ENCODE data around the gene PFDN1.
A peak's percentile ranks its signal among the peaks of the same experiment; 100 is the strongest.

The PFDN1 gene

DNA sequence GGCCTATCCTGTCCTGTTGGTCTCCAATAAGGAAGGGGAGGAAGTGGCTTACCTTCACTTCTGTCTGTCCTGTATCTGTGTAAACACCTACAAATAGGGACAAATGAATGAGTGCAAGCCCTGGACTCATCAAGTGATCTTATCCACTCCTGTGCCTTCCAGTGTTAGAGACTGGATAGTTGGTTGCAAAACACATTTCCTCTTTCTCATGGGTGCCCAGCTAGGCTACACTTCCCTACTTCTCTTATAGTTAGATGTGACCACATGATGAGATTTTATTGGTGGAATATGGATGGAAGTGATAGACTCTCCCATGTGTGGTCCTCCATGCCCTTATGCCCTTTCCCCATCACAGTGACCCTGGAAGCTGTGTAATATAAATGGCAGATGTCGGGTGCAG is 16.9 kb upstream of the PFDN1 start:
- no peaks in the 10 kb centered on the region for H3K9me3 Mint-ChIP-seq
- no peak for DNase-seq
- peaks cover 8% of the 10 kb centered on the region for H3K4me1 Mint-ChIP-seq (ENCODE audit: low read depth)
- H3K36me3 Mint-ChIP-seq (ENCODE audit: low read depth): no peaks in the 10 kb centered on the region
- H3K27me3 Mint-ChIP-seq: no peaks in the 10 kb centered on the region
- H3K27ac Mint-ChIP-seq: no peak overlapping the region
- no peak overlapping the region for H3K4me3 Mint-ChIP-seq

GRCh38 chr5:140318792-140319191 is 15.9 kb upstream of the PFDN1 start:
- H3K27ac Mint-ChIP-seq: no peak overlapping the region
- no peak overlapping the region for H3K4me3 Mint-ChIP-seq
- no peaks in the 10 kb centered on the region for H3K27me3 Mint-ChIP-seq
- H3K9me3 Mint-ChIP-seq: no peaks in the 10 kb centered on the region
- H3K36me3 Mint-ChIP-seq (ENCODE audit: low read depth): no peaks in the 10 kb centered on the region
- H3K4me1 Mint-ChIP-seq (ENCODE audit: low read depth): no peaks in the 10 kb centered on the region
- no peak for DNase-seq

DNA sequence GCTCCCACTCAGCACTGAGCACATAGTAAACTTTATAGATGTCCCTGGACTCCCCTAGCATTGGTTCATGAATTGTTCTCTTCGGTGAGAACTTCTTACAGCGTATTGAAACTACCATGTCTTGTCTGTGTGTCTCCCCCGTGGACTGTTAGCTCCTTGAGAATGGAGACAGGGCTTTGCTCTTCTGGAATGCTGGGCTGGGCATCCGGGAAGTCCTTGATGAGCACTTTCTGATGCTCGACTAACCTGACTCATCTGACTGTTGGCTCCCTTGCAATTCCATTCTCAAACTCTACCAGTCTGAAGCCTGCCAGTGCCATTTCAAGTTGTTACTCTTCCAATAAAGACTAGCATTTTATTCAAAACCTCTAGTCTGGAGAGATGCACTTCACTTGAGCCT is 15.0 kb upstream of the PFDN1 start:
- Mint-ChIP-seq H3K9me3 (no peaks in the 10 kb centered on the region), H3K27me3 (no peaks in the 10 kb centered on the region), H3K4me1 (ENCODE audit: low read depth) (no peaks in the 10 kb centered on the region), H3K27ac (no peak overlapping the region), H3K36me3 (ENCODE audit: low read depth) (no peaks in the 10 kb centered on the region), H3K4me3 (no peak overlapping the region)
- no peak for DNase-seq

GRCh38 chr5:140312791-140313189 is 9.9 kb upstream of the PFDN1 start:
- Mint-ChIP-seq H3K9me3 (no peaks in the 10 kb centered on the region), H3K4me3 (no peak overlapping the region), H3K27me3 (no peaks in the 10 kb centered on the region), H3K36me3 (ENCODE audit: low read depth) (no peaks in the 10 kb centered on the region), H3K27ac (no peak overlapping the region), H3K4me1 (ENCODE audit: low read depth) (peaks cover 4% of the 10 kb centered on the region)
- no peak for DNase-seq

GRCh38 chr5:140312067-140312790 is 9.3 kb upstream of the PFDN1 start:
- peaks cover 4% of the 10 kb centered on the region for H3K4me1 Mint-ChIP-seq (ENCODE audit: low read depth)
- DNase-seq: no peak
- H3K27ac Mint-ChIP-seq: no peak overlapping the region
- no peaks in the 10 kb centered on the region for H3K9me3 Mint-ChIP-seq
- H3K36me3 Mint-ChIP-seq (ENCODE audit: low read depth): no peaks in the 10 kb centered on the region
- H3K27me3 Mint-ChIP-seq: no peaks in the 10 kb centered on the region
- H3K4me3 Mint-ChIP-seq: no peak overlapping the region

DNA sequence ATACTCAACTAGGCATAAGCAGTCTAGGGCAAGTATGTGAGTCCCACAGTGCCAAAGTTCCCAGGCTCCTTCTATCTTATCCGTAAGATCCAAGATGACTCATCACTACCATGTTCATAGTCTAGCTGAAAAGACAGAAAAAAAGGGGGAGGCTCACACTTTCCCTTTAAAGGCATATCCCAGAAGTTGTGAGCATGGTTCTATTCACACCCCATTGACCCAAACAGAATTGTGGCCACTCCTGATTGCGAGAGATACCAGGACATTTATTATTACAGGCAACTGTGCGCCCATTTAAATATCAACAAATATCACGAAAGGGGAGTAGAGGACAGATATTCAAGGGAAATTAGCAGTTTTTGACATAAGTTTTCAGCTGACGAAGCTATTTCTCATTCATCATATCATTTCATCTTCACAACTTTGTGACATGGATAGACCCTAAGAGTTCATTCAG is 8.1 kb upstream of the PFDN1 start:
- DNase-seq: no peak
- no peak overlapping the region for H3K27ac Mint-ChIP-seq
- H3K36me3 Mint-ChIP-seq (ENCODE audit: low read depth): no peaks in the 10 kb centered on the region
- no peaks in the 10 kb centered on the region for H3K27me3 Mint-ChIP-seq
- H3K4me3 Mint-ChIP-seq: no peak overlapping the region
- no peaks in the 10 kb centered on the region for H3K9me3 Mint-ChIP-seq
- H3K4me1 Mint-ChIP-seq (ENCODE audit: low read depth): peaks cover 4% of the 10 kb centered on the region

DNA sequence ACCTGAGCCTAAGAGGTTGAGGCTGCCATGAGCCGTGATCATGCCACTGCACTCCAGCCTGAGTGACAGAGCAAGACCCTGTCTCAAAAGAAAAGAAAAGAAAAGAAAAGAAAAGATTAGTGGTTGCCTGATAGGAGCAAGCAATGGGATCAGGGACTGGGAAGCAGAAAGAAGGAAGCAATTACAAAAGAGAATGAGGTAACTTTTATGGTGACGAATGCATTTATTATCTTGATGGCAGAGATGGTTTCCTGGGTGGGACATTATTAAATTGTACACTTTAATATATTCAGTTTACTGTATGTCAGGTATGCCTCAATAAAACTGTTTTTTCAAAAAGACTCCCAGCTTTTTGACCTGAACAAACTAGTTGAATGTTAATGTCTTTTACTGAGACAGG is 7.5 kb upstream of the PFDN1 start:
- H3K4me3 Mint-ChIP-seq: no peak overlapping the region

DNA sequence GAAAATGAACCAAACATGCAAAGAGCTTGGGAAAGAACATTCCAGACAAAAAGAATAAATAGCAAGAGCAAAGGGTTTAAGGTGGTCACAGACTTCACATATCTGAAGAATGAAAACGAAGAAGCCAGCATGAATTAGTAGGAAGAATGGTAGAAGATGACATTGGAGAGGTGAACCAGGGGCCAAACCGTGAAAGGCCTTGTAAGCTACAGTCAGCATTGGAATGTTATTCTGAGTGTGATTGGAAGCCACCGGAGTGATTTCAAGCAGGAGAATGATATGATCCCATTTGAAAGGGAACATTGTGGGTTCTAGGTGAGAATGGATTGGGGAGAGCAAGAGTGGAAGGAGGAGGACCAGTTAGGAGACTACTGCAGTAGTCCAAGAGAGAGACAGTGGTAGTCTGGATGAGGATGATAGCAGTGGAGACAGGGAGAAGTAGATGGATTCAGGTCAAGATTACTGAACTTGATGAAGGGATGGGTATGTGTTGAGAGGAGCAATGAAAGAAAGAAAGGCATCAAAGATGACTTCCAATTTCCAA is 6.9 kb upstream of the PFDN1 start:
- no peaks in the 10 kb centered on the region for H3K36me3 Mint-ChIP-seq (ENCODE audit: low read depth)

More for the DNA sequence above, 7.5 kb upstream of the PFDN1 start:
- no peak overlapping the region for H3K27ac Mint-ChIP-seq
- no peaks in the 10 kb centered on the region for H3K9me3 Mint-ChIP-seq
- H3K4me1 Mint-ChIP-seq (ENCODE audit: low read depth): peaks cover 4% of the 10 kb centered on the region
- no peaks in the 10 kb centered on the region for H3K36me3 Mint-ChIP-seq (ENCODE audit: low read depth)
- no peak for DNase-seq
- H3K27me3 Mint-ChIP-seq: no peaks in the 10 kb centered on the region

DNA sequence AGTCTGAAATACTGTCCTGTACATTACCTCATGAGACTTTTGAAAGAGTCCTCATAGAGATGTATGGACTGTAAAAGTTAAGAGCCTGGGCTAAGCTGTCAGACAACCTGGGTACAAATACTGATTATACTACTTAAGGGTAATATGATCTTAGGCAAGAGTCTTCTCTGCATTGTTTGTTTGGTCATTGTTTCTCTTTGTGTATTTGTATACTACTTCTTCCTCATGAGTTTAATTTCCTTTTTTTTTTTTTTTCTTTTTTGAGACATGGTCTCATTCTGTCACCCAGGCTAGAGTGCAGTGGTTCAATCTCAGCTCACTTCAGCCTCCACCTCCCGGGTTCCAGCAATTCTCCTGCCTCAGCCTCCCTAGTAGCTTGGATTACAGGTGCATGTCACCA is 2.6 kb upstream of the PFDN1 start:
- Mint-ChIP-seq H3K4me3 (no peak overlapping the region), H3K27ac (no peak overlapping the region), H3K27me3 (no peaks in the 10 kb centered on the region), H3K9me3 (no peaks in the 10 kb centered on the region), H3K4me1 (ENCODE audit: low read depth) (peaks cover 23% of the 10 kb centered on the region), H3K36me3 (ENCODE audit: low read depth) (peaks cover 13% of the 10 kb centered on the region)
- DNase-seq: no peak

More for the DNA sequence above, 6.9 kb upstream of the PFDN1 start:
- H3K4me3 Mint-ChIP-seq: no peak overlapping the region
- no peaks in the 10 kb centered on the region for H3K27me3 Mint-ChIP-seq
- no peak for DNase-seq
- H3K4me1 Mint-ChIP-seq (ENCODE audit: low read depth): peaks cover 4% of the 10 kb centered on the region
- H3K9me3 Mint-ChIP-seq: no peaks in the 10 kb centered on the region
- no peak overlapping the region for H3K27ac Mint-ChIP-seq

GRCh38 chr5:140303966-140304365 is 1.1 kb upstream of the PFDN1 start:
- no peak for DNase-seq
- peaks cover 27% of the 10 kb centered on the region for H3K36me3 Mint-ChIP-seq (ENCODE audit: low read depth)
- H3K4me1 Mint-ChIP-seq (ENCODE audit: low read depth): peaks cover 30% of the 10 kb centered on the region
- no peak overlapping the region for H3K4me3 Mint-ChIP-seq
- no peaks in the 10 kb centered on the region for H3K27me3 Mint-ChIP-seq
- H3K27ac Mint-ChIP-seq: no peak overlapping the region
- no peaks in the 10 kb centered on the region for H3K9me3 Mint-ChIP-seq

DNA sequence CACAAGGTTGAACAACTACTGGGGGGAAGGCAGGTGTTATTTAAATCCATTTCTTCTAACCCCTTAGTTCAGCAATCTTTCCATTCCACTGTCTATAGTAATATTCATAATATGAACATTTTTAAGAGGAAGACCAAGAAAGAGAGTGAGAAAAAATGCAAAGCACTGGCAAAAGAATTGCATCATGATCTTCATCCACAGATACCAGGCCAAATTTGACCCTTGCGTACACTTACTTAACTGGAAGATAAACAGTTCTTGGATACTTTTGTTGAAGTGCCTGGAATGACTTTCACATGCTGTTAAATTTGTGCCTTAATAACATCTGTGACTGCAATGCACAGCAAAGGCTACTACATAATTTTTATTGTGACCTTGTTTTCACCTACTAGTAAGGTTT is 1.8 kb downstream of the PFDN1 start:
- H3K4me1 Mint-ChIP-seq (ENCODE audit: low read depth): peaks cover 51% of the 10 kb centered on the region
- no peak overlapping the region for H3K27ac Mint-ChIP-seq
- no peak for DNase-seq
- peak overlapping the region; percentile 97 for H3K4me3 Mint-ChIP-seq
- no peaks in the 10 kb centered on the region for H3K9me3 Mint-ChIP-seq
- H3K36me3 Mint-ChIP-seq (ENCODE audit: low read depth): peaks cover 48% of the 10 kb centered on the region
- H3K27me3 Mint-ChIP-seq: no peaks in the 10 kb centered on the region

DNA sequence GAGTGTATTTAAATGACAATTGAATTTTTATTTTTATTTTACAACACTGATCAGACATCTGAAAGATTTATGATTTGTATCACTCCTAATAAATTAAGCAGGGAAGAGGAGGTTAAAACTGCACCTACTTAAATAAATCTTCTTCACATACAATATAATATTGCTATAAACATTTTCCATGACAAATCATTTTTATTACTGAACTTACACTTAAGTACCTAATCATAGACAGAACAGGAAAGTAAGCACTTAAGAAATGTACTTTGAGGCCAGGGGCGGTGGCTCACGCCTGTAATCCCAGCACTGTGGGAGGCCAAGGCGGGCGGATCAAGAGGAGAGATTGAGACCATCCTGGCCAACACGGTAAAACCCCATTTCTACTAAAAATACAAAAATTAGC is 3.8 kb downstream of the PFDN1 start:
- Mint-ChIP-seq H3K27me3 (no peaks in the 10 kb centered on the region), H3K9me3 (no peaks in the 10 kb centered on the region), H3K4me1 (ENCODE audit: low read depth) (peaks cover 66% of the 10 kb centered on the region), H3K36me3 (ENCODE audit: low read depth) (peaks cover 52% of the 10 kb centered on the region), H3K27ac (peak overlapping the region; percentile 26), H3K4me3 (no peak overlapping the region)
- DNase-seq: no peak

DNA sequence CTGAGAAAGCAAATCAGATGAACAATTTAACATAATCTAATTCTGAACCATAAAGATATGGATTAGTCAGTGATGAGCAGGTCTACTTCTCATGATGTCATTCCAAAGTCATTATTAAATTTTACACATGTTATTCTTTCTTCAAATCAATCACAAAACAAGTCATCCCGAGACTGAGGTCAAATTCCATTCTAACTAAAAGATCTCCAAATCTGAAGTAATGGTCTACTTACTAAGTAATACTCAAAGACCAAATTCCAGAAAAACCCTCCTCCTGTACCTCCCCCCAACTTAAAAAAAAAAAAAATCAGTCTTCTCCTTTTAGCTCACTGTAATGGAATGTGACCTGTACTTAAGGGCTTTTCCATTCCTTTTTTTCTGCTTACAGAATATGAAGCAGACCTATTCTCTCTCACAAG is 4.7 kb downstream of the PFDN1 start:
- no peaks in the 10 kb centered on the region for H3K27me3 Mint-ChIP-seq
- H3K27ac Mint-ChIP-seq: peak overlapping the region; percentile 18
- no peaks in the 10 kb centered on the region for H3K9me3 Mint-ChIP-seq
- H3K4me3 Mint-ChIP-seq: no peak overlapping the region
- H3K36me3 Mint-ChIP-seq (ENCODE audit: low read depth): peaks cover 51% of the 10 kb centered on the region
- DNase-seq: no peak
- peaks cover 70% of the 10 kb centered on the region for H3K4me1 Mint-ChIP-seq (ENCODE audit: low read depth)

- Mint-ChIP-seq H3K9me3 (no peaks in the 10 kb centered on the region), H3K4me1 (ENCODE audit: low read depth) (peaks cover 74% of the 10 kb centered on the region), H3K27me3 (no peaks in the 10 kb centered on the region)
Measured at GRCh38 chr5:140297283-140297682, 5.6 kb downstream of the PFDN1 start.

GRCh38 chr5:140296289-140296688 is 6.6 kb downstream of the PFDN1 start:
- Mint-ChIP-seq H3K4me3 (no peak overlapping the region), H3K27ac (no peak overlapping the region), H3K4me1 (ENCODE audit: low read depth) (peaks cover 70% of the 10 kb centered on the region)

More at GRCh38 chr5:140297283-140297682, 5.6 kb downstream of the PFDN1 start:
- H3K36me3 Mint-ChIP-seq (ENCODE audit: low read depth): peaks cover 44% of the 10 kb centered on the region
- H3K27ac Mint-ChIP-seq: no peak overlapping the region
- H3K4me3 Mint-ChIP-seq: no peak overlapping the region
- no peak for DNase-seq

More at GRCh38 chr5:140296289-140296688, 6.6 kb downstream of the PFDN1 start:
- H3K9me3 Mint-ChIP-seq: no peaks in the 10 kb centered on the region
- no peaks in the 10 kb centered on the region for H3K27me3 Mint-ChIP-seq
- no peak for DNase-seq
- peaks cover 46% of the 10 kb centered on the region for H3K36me3 Mint-ChIP-seq (ENCODE audit: low read depth)

Measured in activated T-cell treated with anti-CD3 and anti-CD28 coated beads, Interleukin-2, amount 50 U/mL, for 24 hours (primary cell).